A673 (cell line): Measurements from ENCODE around the gene XYLT1. TPM values are rescaled to one million over a fixed set of nuclear protein-coding genes. Genes with fewer than 3 reads are reported as not detected.
A peak's percentile ranks its signal among the peaks of the same experiment; 100 is the strongest.

Experiments
- BruUV-seq: library from RNA; stranded (reverse); fragments of 400-500 nt; replicated peaks from 2 replicates; lab custom pipeline; 2021; lab: Mats Ljungman, UMichigan
- CTCF ChIA-PET: fragments of 300-600 bp; sonication (Branson Sonifier 250); formaldehyde crosslinking; loops from one replicate; lab custom pipeline; 2022; ENCODE audit warnings: antibody characterized with exemption; lab: Charles Lee
- POLR2A ChIA-PET: fragments of 300-600 bp; sonication (Branson Sonifier 250); formaldehyde crosslinking; loops from one replicate; lab custom pipeline; 2022; ENCODE audit warnings: antibody characterized with exemption; ENCODE audit not compliant: low non-redundant PET; lab: Charles Lee
- DNase-seq: peaks from one replicate; pipeline ENCODE4 v3.0.0-alpha.2; 2015; ENCODE audit warnings: low spot score
- H3K27ac ChIP-seq: fragments of 200-600 bp; sonication (generic); 2 replicates; pipeline ENCODE4 v1.5.1; 2016; ENCODE audit warnings: mixed run types, low read depth, mild to moderate bottlenecking, mixed read lengths, antibody characterized with exemption, low read length; ENCODE audit not compliant: poor library complexity, severe bottlenecking
- H3K27me3 ChIP-seq: fragments of 200-600 bp; sonication (generic); replicated peaks from 2 replicates; pipeline ENCODE4 v1.6.1; 2017; ENCODE audit warnings: mixed run types, low read depth, mild to moderate bottlenecking, mixed read lengths, antibody characterized with exemption, low read length; ENCODE audit not compliant: insufficient read depth, poor library complexity
- H3K36me3 ChIP-seq: fragments of 200-600 bp; sonication (generic); 2 replicates; pipeline ENCODE4 v1.6.1; 2016; ENCODE audit warnings: mixed run types, mild to moderate bottlenecking, mixed read lengths, antibody characterized with exemption, low read length; ENCODE audit not compliant: insufficient read depth, poor library complexity, severe bottlenecking
- H3K4me1 ChIP-seq: fragments of 200-600 bp; sonication (generic); 2 replicates; pipeline ENCODE4 v1.6.1; 2017; ENCODE audit warnings: mixed run types, mild to moderate bottlenecking, mixed read lengths, antibody characterized with exemption, low read length; ENCODE audit not compliant: insufficient read depth, poor library complexity, severe bottlenecking
- H3K4me3 ChIP-seq: fragments of 200-600 bp; sonication (generic); 2 replicates; pipeline ENCODE4 v1.5.1; 2016; ENCODE audit warnings: low read depth, mixed run types, mild to moderate bottlenecking, mixed read lengths, low read length; ENCODE audit not compliant: poor library complexity, severe bottlenecking
- H3K9me3 ChIP-seq: fragments of 200-600 bp; sonication (generic); 2 replicates; pipeline ENCODE4 v1.6.1; 2016; ENCODE audit warnings: mixed run types, low read depth, mild to moderate bottlenecking, mixed read lengths, antibody characterized with exemption, low read length; ENCODE audit not compliant: poor library complexity, severe bottlenecking
- EZH2 ChIP-seq: fragments of 200-600 bp; sonication (generic); IDR thresholded peaks from 2 replicates; pipeline ENCODE4 v1.6.1; 2017; ENCODE audit warnings: borderline replicate concordance, low read depth, mild to moderate bottlenecking, mixed read lengths, antibody characterized with exemption, low read length; ENCODE audit not compliant: poor library complexity, severe bottlenecking
- intact Hi-C: fragments of 100-400 bp; cut with micrococcal nuclease; formaldehyde crosslinking; loops from one replicate; pipeline ENCODE4 v1.10.0; 2022; ENCODE audit not compliant: unreplicated experiment
- total RNA-seq: library from RNA; stranded (reverse); gene quantifications from 2 replicates; pipeline ENCODE4 v1.2.3, GENCODE V29; 2021
- TF ChIP-seq, protein P1 (sequence below): fragments of 300-800, 200-600 bp; sonication (generic); conservative IDR thresholded peaks from 2 replicates; pipeline ENCODE4 v1.5.1; 2017; ENCODE audit warnings: low read depth, mild to moderate bottlenecking, antibody characterized with exemption, low read length, moderate library complexity, mixed read lengths

The XYLT1 gene
- total RNA-seq, 1 experiment from 2014 or later, result 0.64 TPM

DNA sequence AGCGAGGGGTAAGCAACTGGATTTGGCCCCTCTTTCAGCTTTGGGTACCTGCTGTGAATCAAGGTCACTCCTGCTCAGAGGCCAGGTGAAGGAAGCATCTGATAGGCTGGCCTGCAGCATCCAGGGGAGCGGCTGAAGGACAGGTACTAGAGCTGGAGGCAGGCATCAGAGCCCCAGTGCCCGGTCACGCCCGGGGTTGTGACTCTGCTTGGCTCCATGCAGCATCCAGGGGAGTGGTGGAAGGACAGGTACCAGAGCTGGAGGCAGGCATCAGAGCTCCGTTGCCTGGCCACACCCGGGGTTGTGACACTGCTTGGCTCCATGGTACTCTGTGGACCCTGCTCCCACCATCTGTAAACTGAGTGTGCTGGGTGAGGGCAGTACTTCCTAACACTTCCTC is 189.7 kb downstream of the XYLT1 start:
- no peak for TF ChIP-seq EZH2
- TF ChIP-seq, protein P1, sequence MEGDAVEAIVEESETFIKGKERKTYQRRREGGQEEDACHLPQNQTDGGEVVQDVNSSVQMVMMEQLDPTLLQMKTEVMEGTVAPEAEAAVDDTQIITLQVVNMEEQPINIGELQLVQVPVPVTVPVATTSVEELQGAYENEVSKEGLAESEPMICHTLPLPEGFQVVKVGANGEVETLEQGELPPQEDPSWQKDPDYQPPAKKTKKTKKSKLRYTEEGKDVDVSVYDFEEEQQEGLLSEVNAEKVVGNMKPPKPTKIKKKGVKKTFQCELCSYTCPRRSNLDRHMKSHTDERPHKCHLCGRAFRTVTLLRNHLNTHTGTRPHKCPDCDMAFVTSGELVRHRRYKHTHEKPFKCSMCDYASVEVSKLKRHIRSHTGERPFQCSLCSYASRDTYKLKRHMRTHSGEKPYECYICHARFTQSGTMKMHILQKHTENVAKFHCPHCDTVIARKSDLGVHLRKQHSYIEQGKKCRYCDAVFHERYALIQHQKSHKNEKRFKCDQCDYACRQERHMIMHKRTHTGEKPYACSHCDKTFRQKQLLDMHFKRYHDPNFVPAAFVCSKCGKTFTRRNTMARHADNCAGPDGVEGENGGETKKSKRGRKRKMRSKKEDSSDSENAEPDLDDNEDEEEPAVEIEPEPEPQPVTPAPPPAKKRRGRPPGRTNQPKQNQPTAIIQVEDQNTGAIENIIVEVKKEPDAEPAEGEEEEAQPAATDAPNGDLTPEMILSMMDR, result no peak
- H3K27ac ChIP-seq, result no peak overlapping the region
- POLR2A ChIA-PET, result no interaction called here
- no peaks in the 10 kb centered on the region for H3K36me3 ChIP-seq
- BruUV-seq, result no TSS peak
- intact Hi-C loops, result loop anchor here (10.0 kb wide), 1 partner anchor 184 kb away; no protein-coding TSS in a partner anchor
- H3K4me3 ChIP-seq, result no peak overlapping the region
- no peaks in the 10 kb centered on the region for H3K4me1 ChIP-seq
- H3K27me3 ChIP-seq, result no peaks in the 10 kb centered on the region
- no peaks in the 10 kb centered on the region for H3K9me3 ChIP-seq
- CTCF ChIA-PET, result no interaction called here
- no peak for DNase-seq

DNA sequence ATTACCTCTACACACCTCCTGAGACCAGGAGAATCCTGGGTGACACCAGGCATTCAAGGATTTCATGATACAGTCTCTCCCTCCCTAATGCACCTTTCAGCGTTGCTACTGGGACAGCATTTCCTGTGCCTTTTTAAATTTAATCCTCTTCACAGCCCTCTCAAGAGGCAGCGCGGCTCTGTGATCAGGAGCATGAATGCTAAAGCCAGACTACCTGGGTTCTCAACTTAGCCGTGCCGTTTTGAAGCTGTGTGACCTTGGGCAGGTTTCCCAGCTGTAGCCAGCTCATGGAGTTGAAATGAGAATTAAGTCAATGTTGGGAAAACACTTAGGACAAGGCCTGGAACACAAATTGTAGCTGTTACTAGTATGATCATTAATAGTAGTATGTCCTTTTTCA is 191.8 kb downstream of the XYLT1 start:
- H3K27me3 ChIP-seq, result no peaks in the 10 kb centered on the region
- no peak overlapping the region for H3K4me3 ChIP-seq
- H3K36me3 ChIP-seq, result no peaks in the 10 kb centered on the region
- H3K4me1 ChIP-seq, result no peaks in the 10 kb centered on the region
- ChIA-PET POLR2A (no interaction called here), CTCF (no interaction called here)
- no peaks in the 10 kb centered on the region for H3K9me3 ChIP-seq
- intact Hi-C loops, result no loop called here
- H3K27ac ChIP-seq, result no peak overlapping the region
- no peak for DNase-seq
- no peak for TF ChIP-seq EZH2
- TF ChIP-seq, protein P1, result no peak
- BruUV-seq, result no TSS peak

- no peak overlapping the region for H3K4me3 ChIP-seq
- no peaks in the 10 kb centered on the region for H3K36me3 ChIP-seq
- H3K9me3 ChIP-seq, result no peaks in the 10 kb centered on the region
- H3K27ac ChIP-seq, result no peak overlapping the region
- BruUV-seq, result no TSS peak
- DNase-seq, result no peak
- TF ChIP-seq, protein P1, result peak; percentile 23; the same call in 1 of the 2 replicates
- TF ChIP-seq EZH2, result no peak
- ChIA-PET POLR2A (no interaction called here), CTCF (interaction anchor here (0.6 kb wide), 1 partner anchor 416 kb away, joined by 5 read pairs; no protein-coding TSS in a partner anchor)
- intact Hi-C loops, result no loop called here
- no peaks in the 10 kb centered on the region for H3K27me3 ChIP-seq
- no peaks in the 10 kb centered on the region for H3K4me1 ChIP-seq
Observed at GRCh38 chr16:17277981-17278381, 192.8 kb downstream of the XYLT1 start.
